Aorta (tissue), 5 donors: ENCODE measurements around the gene HIF1AN. TPM values are rescaled to one million over a fixed set of nuclear protein-coding genes. Genes with fewer than 3 reads are reported as not detected.
A peak's percentile ranks its signal among the peaks of the same experiment; 100 is the strongest.

Experiments
- ATAC-seq: fragments of 200-7000 bp; cut with Tn5 transposase; one replicate; pipeline ENCODE4 v1.9.1; 2022; ENCODE audit warnings: moderate library complexity; ENCODE audit not compliant: low FRiP score
- DNase-seq, 2 donors: peaks; one replicate each; pipeline ENCODE4 v3.0.0-alpha.2; 2020
- H3K27ac ChIP-seq, 2 donors: one replicate each; pipeline ENCODE4 v1.5.1; 2013; ENCODE audit warnings: low read length in 2 of 2, mild to moderate bottlenecking in 2 of 2, moderate library complexity in 2 of 2, control low read depth in 1 of 2, inconsistent platforms in 1 of 2, low read depth in 1 of 2
- H3K27me3 ChIP-seq, 2 donors: one replicate each; pipeline ENCODE4 v1.6.1; 2013; ENCODE audit warnings: control low read depth in 1 of 2, low read length in 1 of 2, mild to moderate bottlenecking in 1 of 2, moderate library complexity in 1 of 2; ENCODE audit not compliant: insufficient read depth in 2 of 2, control insufficient read depth in 1 of 2
- H3K36me3 ChIP-seq, 2 donors: one replicate each; pipeline ENCODE4 v1.6.1; 2013; ENCODE audit warnings: control low read depth in 1 of 2, low read length in 1 of 2, mild to moderate bottlenecking in 1 of 2; ENCODE audit not compliant: insufficient read depth in 2 of 2, control insufficient read depth in 1 of 2
- H3K4me1 ChIP-seq, 2 donors: one replicate each; pipeline ENCODE4 v1.6.1; 2013; ENCODE audit warnings: low read length in 2 of 2, control low read depth in 1 of 2, mild to moderate bottlenecking in 1 of 2, moderate library complexity in 1 of 2; ENCODE audit not compliant: insufficient read depth in 2 of 2, control insufficient read depth in 1 of 2
- H3K4me3 ChIP-seq, 2 donors: one replicate each; pipeline ENCODE4 v1.5.1; 2013; ENCODE audit warnings: low read length in 2 of 2, control low read depth in 1 of 2, mild to moderate bottlenecking in 1 of 2
- H3K9me3 ChIP-seq: one replicate; pipeline ENCODE4 v1.6.1; 2013; ENCODE audit warnings: mild to moderate bottlenecking, low read length; ENCODE audit not compliant: control insufficient read depth
- WGBS, 2 donors: extraction: QIAGEN DNeasy Blood & Tissue Kit; methylation state at CpG; one replicate each; pipeline ENCODE4 v1.1.7; 2013; 5-methylcytosine and 5-hydroxymethylcytosine counted together
- intact Hi-C, 2 donors: fragments of 100-400 bp; cut with DNase I; formaldehyde crosslinking; loops; one replicate each; pipeline versions ENCODE4 v1.14.2 to v1.15.0; 2022
- polyA plus RNA-seq, 2 donors: library from polyadenylated mRNA; stranded (reverse); fragments of 200-250 nt; gene quantifications; one replicate each; pipeline ENCODE4 v1.2.3, GENCODE V29; 2013
- total RNA-seq, 2 donors: library from RNA; stranded (reverse); fragmentation: NEBNext Ultra II Directional; extraction: Animal tissue kit (Norgen Biotek cat#: 25700); gene quantifications; one replicate each; pipeline ENCODE4 v1.2.1, GENCODE V29; 2021
- donor health status: healthy with polysubstance abuse.
- donor health status: Bipolar disorder and iron deficiency.
- donor health status: DM: no; HTN: no; CAD: no.
- donor health status: DM: no; HTN: no; CAD: no.
- donor health status: DM: yes; HTN: yes; CAD: no.

HIF1AN gene
- total and polyA plus RNA-seq, 4 donors, result 6.0 to 42.7 (median 23.3) TPM

DNA sequence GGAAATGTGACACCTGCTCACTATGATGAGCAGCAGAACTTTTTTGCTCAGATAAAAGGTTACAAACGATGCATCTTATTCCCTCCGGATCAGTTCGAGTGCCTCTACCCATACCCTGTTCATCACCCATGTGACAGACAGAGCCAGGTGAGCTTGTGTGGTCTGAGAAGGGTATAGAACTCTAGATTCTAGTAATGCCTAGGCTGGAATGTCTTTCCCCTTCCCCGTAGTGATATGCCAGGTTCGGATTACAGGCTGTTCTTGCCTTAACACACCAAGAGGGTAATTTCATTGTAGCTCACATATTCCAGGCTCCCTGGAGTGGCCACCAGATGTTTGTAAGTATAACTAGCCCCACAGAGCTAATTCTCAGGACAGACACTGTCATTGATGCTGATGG is 9.2 kb downstream of the HIF1AN start:
- H3K4me1 ChIP-seq, result no peaks in the 10 kb centered on the region
- H3K36me3 ChIP-seq, result peaks cover 11 to 22% of the 10 kb centered on the region in 2 donors
- no peaks in the 10 kb centered on the region for H3K27me3 ChIP-seq
- intact Hi-C loops, result no loop called here
- no peak overlapping the region for H3K27ac ChIP-seq
- no peaks in the 10 kb centered on the region for H3K9me3 ChIP-seq
- DNase-seq (no peak), ATAC-seq (no peak)
- WGBS, 2 donors, result 86 to 89% methylated on average over 5 of the region's 5 CpGs
- H3K4me3 ChIP-seq, result no peak overlapping the region

DNA sequence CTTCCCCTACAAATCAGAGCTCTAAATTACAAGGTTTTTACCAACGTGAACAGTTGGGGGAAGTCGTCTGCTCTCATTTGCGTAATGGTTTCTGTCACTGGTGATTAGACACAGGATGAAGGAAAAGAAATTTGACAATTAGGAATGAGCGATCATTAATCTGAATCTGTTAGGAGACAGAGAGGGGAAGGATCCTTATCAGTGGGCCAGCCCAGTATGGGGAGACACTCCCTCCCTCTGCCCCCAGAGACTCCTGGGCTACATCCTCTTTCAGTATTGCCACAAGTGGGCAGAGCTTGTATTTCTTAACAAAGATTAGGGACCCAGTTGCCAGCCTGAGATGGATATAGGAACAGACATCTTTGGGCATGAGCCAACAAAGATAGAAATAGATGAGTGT is 15.5 kb downstream of the HIF1AN start:
- ATAC-seq (no peak), DNase-seq (no peak)
- peaks cover 8 to 14% of the 10 kb centered on the region in 2 donors for H3K36me3 ChIP-seq
- intact Hi-C loops, result no loop called here
- H3K27me3 ChIP-seq, result no peaks in the 10 kb centered on the region
- H3K4me3 ChIP-seq, result no peak overlapping the region
- no peak overlapping the region for H3K27ac ChIP-seq
- H3K9me3 ChIP-seq, result no peaks in the 10 kb centered on the region
- 76 to 80% methylated on average over 4 of the region's 4 CpGs for WGBS, 2 donors
- no peaks in the 10 kb centered on the region for H3K4me1 ChIP-seq

DNA sequence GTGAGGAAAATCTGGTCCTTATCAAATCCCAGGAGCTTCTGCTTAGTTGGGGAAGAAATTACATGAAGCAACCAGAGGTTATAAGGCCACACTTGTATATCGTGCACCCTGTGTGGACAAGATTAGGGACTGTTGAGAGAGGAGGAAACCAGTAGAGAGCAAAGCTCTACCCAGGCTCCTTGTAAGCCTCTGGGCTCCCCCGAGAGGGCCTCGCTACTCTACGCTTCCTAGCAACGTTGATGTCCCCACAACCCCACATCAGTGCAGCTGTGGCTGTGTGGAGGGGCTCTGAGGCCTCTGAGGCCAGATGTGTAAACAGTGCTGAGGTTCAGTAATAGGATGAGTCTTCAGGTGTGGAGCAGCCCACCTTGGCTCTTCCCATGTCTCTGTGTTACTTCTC is 16.0 kb downstream of the HIF1AN start:
- ATAC-seq (no peak), DNase-seq (peak in 1 of 2 donors; percentile 46)
- 71 to 78% methylated on average over 5 of the region's 5 CpGs for WGBS, 2 donors
- H3K4me3 ChIP-seq, result no peak overlapping the region
- no peaks in the 10 kb centered on the region for H3K4me1 ChIP-seq
- peaks cover 8 to 18% of the 10 kb centered on the region in 2 donors for H3K36me3 ChIP-seq
- no peaks in the 10 kb centered on the region for H3K9me3 ChIP-seq
- H3K27ac ChIP-seq, result no peak overlapping the region
- H3K27me3 ChIP-seq, result no peaks in the 10 kb centered on the region
- intact Hi-C loops, result no loop called here

DNA sequence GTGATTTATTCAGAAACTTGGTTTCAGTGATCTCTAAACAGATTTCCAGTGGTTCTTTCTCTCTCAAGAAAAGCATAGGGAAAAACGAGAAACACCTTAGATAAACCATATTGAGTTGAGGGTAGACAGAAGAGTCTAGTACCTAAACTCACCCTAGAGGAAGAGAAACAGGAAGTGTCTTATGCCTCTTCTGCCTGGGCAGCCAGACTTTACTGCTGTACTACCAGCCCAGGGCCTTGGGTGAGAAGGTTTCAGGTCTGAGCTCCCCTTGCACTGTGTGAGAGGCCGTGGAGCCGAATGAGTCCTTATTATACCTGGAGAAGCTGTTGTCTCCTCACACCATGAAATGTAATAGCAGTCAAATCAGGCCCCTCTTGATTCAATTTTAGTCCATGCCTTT is 18.2 kb downstream of the HIF1AN start:
- no peaks in the 10 kb centered on the region for H3K27me3 ChIP-seq
- no peaks in the 10 kb centered on the region for H3K4me1 ChIP-seq
- no peaks in the 10 kb centered on the region for H3K9me3 ChIP-seq
- H3K4me3 ChIP-seq, result no peak overlapping the region
- no peak for DNase-seq
- no peak overlapping the region for H3K27ac ChIP-seq
- ATAC-seq, result no peak
- WGBS, 2 donors, result 88 to 96% methylated on average over 3 of the region's 3 CpGs
- peaks cover 2 to 11% of the 10 kb centered on the region in 2 donors for H3K36me3 ChIP-seq
- intact Hi-C loops, result no loop called here

DNA sequence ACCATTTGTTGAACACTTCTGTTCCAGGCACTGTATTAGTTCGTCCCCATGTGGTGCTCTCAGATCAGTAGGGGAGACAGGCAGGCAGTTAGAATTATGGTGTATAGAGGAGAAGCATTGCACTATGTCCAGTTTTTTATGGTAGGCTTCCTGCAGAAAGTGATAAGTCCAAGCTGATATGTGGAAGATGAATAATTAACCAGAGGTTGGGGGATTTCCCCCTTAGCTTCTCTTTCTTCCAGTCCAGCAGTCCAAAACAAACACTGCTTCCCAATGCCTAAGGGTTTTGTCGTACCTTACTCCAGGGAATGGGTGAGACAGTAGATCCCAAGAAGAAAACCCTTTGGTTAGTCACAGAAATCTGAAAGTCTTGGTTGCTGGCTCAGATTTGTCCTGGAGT is 19.2 kb downstream of the HIF1AN start:
- 67 to 70% methylated on average over 2 of the region's 2 CpGs for whole genome bisulfite sequencing, 2 donors

DNA sequence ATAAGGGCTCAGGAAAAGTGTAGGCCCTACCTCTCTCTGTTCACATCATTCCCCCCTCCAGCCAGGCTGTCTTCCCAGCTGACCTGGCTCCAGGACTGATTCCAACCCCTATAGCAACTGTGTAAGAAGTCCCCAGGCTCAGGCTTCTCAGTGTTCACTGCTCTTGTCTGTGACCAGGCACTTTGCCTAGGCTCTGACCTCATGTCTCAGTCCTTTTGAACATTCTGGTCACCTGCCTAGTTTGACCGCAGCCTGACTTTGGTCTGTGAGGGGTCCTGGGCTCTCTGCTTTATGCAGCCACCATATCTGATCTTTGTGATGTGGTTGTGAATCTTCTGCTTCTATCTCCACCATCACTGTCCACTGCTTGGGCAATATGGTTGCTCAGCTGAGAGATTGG is 24.5 kb downstream of the HIF1AN start:
- intact Hi-C loops, result loop anchor here in 1 of 2 donors (10.0 kb wide), 1 partner anchor 315 kb away; no protein-coding TSS in a partner anchor
- Histone ChIP-seq H3K27me3 (no peaks in the 10 kb centered on the region), H3K9me3 (no peaks in the 10 kb centered on the region), H3K36me3 (peaks cover 2 to 7% of the 10 kb centered on the region in 2 donors), H3K4me1 (no peaks in the 10 kb centered on the region), H3K4me3 (no peak overlapping the region), H3K27ac (no peak overlapping the region)
- no peak for ATAC-seq
- DNase-seq, result no peak
- 98 to 100% methylated on average over 1 of the region's 1 CpG for WGBS, 2 donors

More for the DNA sequence above, 19.2 kb downstream of the HIF1AN start:
- H3K9me3 ChIP-seq, result no peaks in the 10 kb centered on the region
- no peaks in the 10 kb centered on the region for H3K4me1 ChIP-seq
- H3K27ac ChIP-seq, result no peak overlapping the region
- H3K36me3 ChIP-seq, result peaks cover 2 to 8% of the 10 kb centered on the region in 2 donors
- intact Hi-C loops, result no loop called here
- H3K27me3 ChIP-seq, result no peaks in the 10 kb centered on the region
- no peak overlapping the region for H3K4me3 ChIP-seq
- no peak for ATAC-seq
- no peak for DNase-seq

DNA sequence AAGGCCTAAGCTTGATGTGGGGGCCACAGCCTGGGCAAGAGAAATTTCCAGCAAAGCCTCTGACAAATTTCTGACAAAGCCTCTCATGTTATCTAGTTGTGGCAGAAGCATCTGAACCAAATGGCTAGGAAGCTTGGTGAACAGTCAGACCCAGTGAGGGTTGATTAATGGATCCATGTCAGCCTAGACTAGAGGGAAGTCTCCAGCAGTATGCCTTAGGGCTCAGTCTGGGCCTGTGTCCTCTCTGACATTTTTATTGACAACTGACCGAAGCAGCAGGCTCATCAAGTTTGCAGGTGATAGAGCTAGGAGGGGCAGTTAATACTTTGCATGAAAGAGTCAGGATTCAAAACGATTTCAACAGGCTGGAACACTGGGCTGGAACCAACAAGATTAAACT is 25.3 kb downstream of the HIF1AN start:
- Histone ChIP-seq H3K36me3 (peaks cover under 1 to 4% of the 10 kb centered on the region in 2 donors), H3K4me1 (no peaks in the 10 kb centered on the region), H3K9me3 (no peaks in the 10 kb centered on the region), H3K27ac (no peak overlapping the region), H3K4me3 (no peak overlapping the region), H3K27me3 (no peaks in the 10 kb centered on the region)
- WGBS, 2 donors, result 66 to 72% methylated on average over 2 of the region's 2 CpGs
- DNase-seq, result no peak
- intact Hi-C loops, result loop anchor here in 1 of 2 donors (10.0 kb wide), 1 partner anchor 314 kb away; no protein-coding TSS in a partner anchor
- ATAC-seq, result no peak

DNA sequence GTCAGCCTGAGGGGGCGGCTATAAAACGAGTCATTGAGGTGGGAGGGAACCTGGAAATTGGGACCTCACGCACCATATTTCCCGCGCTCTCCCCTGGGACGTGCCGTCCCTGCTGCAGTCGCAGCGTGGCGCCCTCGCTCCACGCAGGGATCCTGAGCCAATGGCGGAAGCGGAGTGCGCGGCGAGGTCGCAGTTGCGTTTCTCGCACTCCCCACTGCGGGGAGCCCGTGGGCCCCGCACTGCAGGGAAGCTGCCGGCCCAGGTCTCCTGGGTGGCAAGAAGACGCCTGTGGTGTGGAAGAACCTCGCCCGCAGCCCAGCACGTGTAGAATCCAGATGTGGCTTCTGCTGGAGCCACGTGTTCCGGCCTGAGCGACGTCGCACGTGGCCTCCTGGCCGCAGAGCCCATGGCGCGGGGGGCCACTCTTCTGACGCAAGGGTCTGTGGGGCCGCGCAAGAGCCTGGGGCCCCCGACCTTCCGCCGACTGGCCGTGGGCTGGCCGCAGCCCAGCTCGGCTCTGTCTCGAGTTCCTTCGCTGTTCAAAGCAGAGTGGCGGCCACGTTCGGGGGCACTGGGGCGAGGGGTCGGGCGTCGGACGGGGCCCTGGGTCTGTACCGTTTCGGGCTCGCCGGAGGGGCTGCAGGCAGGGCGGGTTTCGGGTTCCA is 26.4 kb downstream of the HIF1AN start:
- Histone ChIP-seq H3K9me3 (no peaks in the 10 kb centered on the region), H3K27ac (no peak overlapping the region), H3K27me3 (no peaks in the 10 kb centered on the region), H3K36me3 (no peaks in the 10 kb centered on the region), H3K4me3 (no peak overlapping the region), H3K4me1 (no peaks in the 10 kb centered on the region)
- WGBS, 2 donors, result 4 to 6% methylated on average over 62 of the region's 62 CpGs
- intact Hi-C loops, result loop anchor here in 1 of 2 donors (10.0 kb wide), 1 partner anchor 313 kb away; no protein-coding TSS in a partner anchor
- ATAC-seq (peak; percentile 69), DNase-seq (peak; percentile 68 to 80)
